Adipose tissue (tissue), 3 donors: Measurements from ENCODE around the gene FAM20A. TPM values are rescaled to one million over a fixed set of nuclear protein-coding genes. Genes with fewer than 3 reads are reported as not detected.

Experiments used
- H3K27ac ChIP-seq: one replicate; pipeline ENCODE4 v1.5.1; 2013; ENCODE audit warnings: low read depth, low read length
- WGBS, 3 donors: extraction: QIAGEN DNeasy Blood & Tissue Kit; methylation state at CpG; one replicate each; pipeline ENCODE4 v1.1.7; 2013; 5-methylcytosine and 5-hydroxymethylcytosine counted together
- polyA plus RNA-seq, 3 donors: library from polyadenylated mRNA; stranded (reverse); fragments of 200-250 nt; gene quantifications; one replicate each; pipeline ENCODE4 v1.2.3, GENCODE V29; 2013
- donor health status: healthy with polysubstance abuse.
- donor health status: Bipolar disorder and iron deficiency.
- donor health status: healthy.

FAM20A gene
- polyA plus RNA-seq, 3 donors, result 2.1 to 24.1 (median 21.7) TPM

GRCh38 chr17:68576811-68577496, 24.2 kb downstream of the FAM20A start:
- 49 to 71% (median 68%) methylated on average over 8 of the region's 8 CpGs for WGBS, 3 donors
- H3K27ac ChIP-seq, result no peak overlapping the region

GRCh38 chr17:68576137-68576536, 25.0 kb downstream of the FAM20A start:
- WGBS, 3 donors, result 91 to 97% (median 97%) methylated on average over 2 of the region's 2 CpGs
- H3K27ac ChIP-seq, result no peak overlapping the region

GRCh38 chr17:68573338-68573737, 27.8 kb downstream of the FAM20A start:
- whole genome bisulfite sequencing, 3 donors, result 93 to 100% (median 94%) methylated on average over 1 of the region's 1 CpG
- H3K27ac ChIP-seq, result no peak overlapping the region

GRCh38 chr17:68572138-68572842, 28.9 kb downstream of the FAM20A start:
- no peak overlapping the region for H3K27ac ChIP-seq
- 76 to 88% (median 77%) methylated on average over 6 of the region's 6 CpGs for WGBS, 3 donors

- no peak overlapping the region for H3K27ac ChIP-seq
Observed at GRCh38 chr17:68570526-68570925, 30.6 kb downstream of the FAM20A start.

GRCh38 chr17:68569346-68569745, 31.8 kb downstream of the FAM20A start:
- H3K27ac ChIP-seq, result no peak overlapping the region

More at GRCh38 chr17:68570526-68570925, 30.6 kb downstream of the FAM20A start:
- WGBS, 3 donors, result 32 to 89% (median 59%) methylated on average over 1 of the region's 1 CpG

- 81 to 88% (median 87%) methylated on average over 2 of the region's 2 CpGs for WGBS, 3 donors
Observed at GRCh38 chr17:68568581-68568980, 32.6 kb downstream of the FAM20A start.

GRCh38 chr17:68567581-68567980, 33.6 kb downstream of the FAM20A start:
- H3K27ac ChIP-seq, result no peak overlapping the region
- WGBS, 3 donors, result 93 to 97% (median 95%) methylated on average over 8 of the region's 8 CpGs

More at GRCh38 chr17:68568581-68568980, 32.6 kb downstream of the FAM20A start:
- H3K27ac ChIP-seq, result no peak overlapping the region

- WGBS, 3 donors, result 59 to 78% (median 65%) methylated on average over 3 of the region's 3 CpGs
- no peak overlapping the region for H3K27ac ChIP-seq
Observed at GRCh38 chr17:68567035-68567434, 34.1 kb downstream of the FAM20A start.

GRCh38 chr17:68566442-68566738, 34.8 kb downstream of the FAM20A start:
- no peak overlapping the region for H3K27ac ChIP-seq
- 36 to 80% (median 47%) methylated on average over 2 of the region's 2 CpGs for WGBS, 3 donors

- no peak overlapping the region for H3K27ac ChIP-seq
- WGBS, 3 donors, result 50 to 87% (median 62%) methylated on average over 3 of the region's 3 CpGs
Observed at GRCh38 chr17:68565661-68566441, 35.3 kb downstream of the FAM20A start.

GRCh38 chr17:68564415-68565111, 36.6 kb downstream of the FAM20A start:
- 87 to 90% (median 87%) methylated on average over 8 of the region's 8 CpGs for WGBS, 3 donors
- H3K27ac ChIP-seq, result no peak overlapping the region

GRCh38 chr17:68562736-68563135, 38.4 kb downstream of the FAM20A start:
- H3K27ac ChIP-seq, result no peak overlapping the region
- 85 to 91% (median 90%) methylated on average over 4 of the region's 4 CpGs for WGBS, 3 donors

- 54 to 63% (median 57%) methylated on average over 3 of the region's 3 CpGs for WGBS, 3 donors
- no peak overlapping the region for H3K27ac ChIP-seq
Observed at GRCh38 chr17:68560966-68561720, 40.0 kb downstream of the FAM20A start.

GRCh38 chr17:68559316-68559715, 41.9 kb downstream of the FAM20A start:
- WGBS, 3 donors, result 3 to 10% (median 9%) methylated on average over 1 of the region's 1 CpG
- H3K27ac ChIP-seq, result no peak overlapping the region

- WGBS, 3 donors, result 92 to 94% (median 94%) methylated on average over 4 of the region's 4 CpGs
- no peak overlapping the region for H3K27ac ChIP-seq
Observed at GRCh38 chr17:68556551-68556950, 44.6 kb downstream of the FAM20A start.

- H3K27ac ChIP-seq, result no peak overlapping the region
Observed at GRCh38 chr17:68544111-68544915, 56.9 kb downstream of the FAM20A start.

More at GRCh38 chr17:68544111-68544915, 56.9 kb downstream of the FAM20A start:
- WGBS, 3 donors, result 75 to 81% (median 77%) methylated on average over 12 of the region's 12 CpGs
